ENCODE results near the gene CCDC146. TPM values are rescaled to one million over a fixed set of nuclear protein-coding genes. Genes with fewer than 3 reads are reported as not detected.
A peak's percentile ranks its signal among the peaks of the same experiment; 100 is the strongest.

Gene CCDC146
- polyA plus RNA-seq, 3 donors = 0.08 to 7.2 (median 0.40) TPM

- Histone ChIP-seq H3K4me2 (replicated peaks; ENCODE audit: extremely low read depth, low read length, poor library complexity, severe bottlenecking) (no peak overlapping the region), H3K27ac (ENCODE audit: low read depth in 1 of 2, low read length in 2 of 2) (no peak overlapping the region), H3K9ac (ENCODE audit: insufficient read depth, low read length, poor library complexity, severe bottlenecking) (no peak overlapping the region), H3K79me2 (ENCODE audit: insufficient read depth, low read length) (no peaks in the 10 kb centered on the region), H3K27me3 (ENCODE audit: control insufficient read depth in 2 of 2, insufficient read depth in 2 of 2, low read length in 2 of 2) (no peaks in the 10 kb centered on the region), H3K9me3 (replicated peaks in 1 of 2; ENCODE audit: control insufficient read depth in 1 of 2, insufficient read depth in 1 of 2, low read length in 2 of 2) (peaks cover 18 to 20% of the 10 kb centered on the region in 2 donors), H4K20me1 (ENCODE audit: insufficient read depth, low read length) (no peaks in the 10 kb centered on the region), H3K4me3 (replicated peaks in 1 of 3; ENCODE audit: low read depth in 2 of 3, low read length in 3 of 3) (peak overlapping the region in 1 of 3 experiments; percentile 22), H3K4me1 (ENCODE audit: control insufficient read depth in 1 of 2, insufficient read depth in 2 of 2, low read length in 2 of 2) (peaks cover 7 to 13% of the 10 kb centered on the region in 2 donors), H2AFZ (ENCODE audit: insufficient read depth, low read depth, low read length, poor library complexity, severe bottlenecking) (no peak overlapping the region), H3K36me3 (replicated peaks in 1 of 2; ENCODE audit: control insufficient read depth in 1 of 2, insufficient read depth in 2 of 2, low read length in 2 of 2) (peaks cover 0 to 10% of the 10 kb centered on the region in 2 donors)
- intact Hi-C loops (cut with micrococcal nuclease) = no loop called here
- no peak overlapping the region for H3K27ac Mint-ChIP-seq
- H3K4me1 Mint-ChIP-seq = peaks cover 4% of the 10 kb centered on the region
- 100% methylated on average over 3 of the region's 6 CpGs for WGBS (ENCODE audit: insufficient coverage)
- peaks cover 0 to 2% (median 0%) of the 10 kb centered on the region in 3 donors for H3K27me3 Mint-ChIP-seq (ENCODE audit: low read depth in 3 of 3)
- peaks cover 13 to 20% of the 10 kb centered on the region in 2 donors for H3K36me3 Mint-ChIP-seq
- no peak for TF ChIP-seq CTCF (IDR thresholded peaks at IDR 0.05)
- no peak overlapping the region for H3K4me3 Mint-ChIP-seq
- H3K9me3 Mint-ChIP-seq = peaks cover 22 to 29% (median 24%) of the 10 kb centered on the region in 7 donors
- DNase-seq = no peak
Measured at GRCh38 chr7:77209479-77210139, 87.2 kb downstream of the CCDC146 start.

GRCh38 chr7:77216181-77216845 is 93.9 kb downstream of the CCDC146 start:
- Histone ChIP-seq H3K4me2 (replicated peaks; ENCODE audit: extremely low read depth, low read length, poor library complexity, severe bottlenecking) (no peak overlapping the region), H3K36me3 (replicated peaks in 1 of 2; ENCODE audit: control insufficient read depth in 1 of 2, insufficient read depth in 2 of 2, low read length in 2 of 2) (no peaks in the 10 kb centered on the region), H3K4me1 (ENCODE audit: control insufficient read depth in 1 of 2, insufficient read depth in 2 of 2, low read length in 2 of 2) (peaks cover 2 to 3% of the 10 kb centered on the region in 2 donors), H2AFZ (ENCODE audit: insufficient read depth, low read depth, low read length, poor library complexity, severe bottlenecking) (no peak overlapping the region), H4K20me1 (ENCODE audit: insufficient read depth, low read length) (no peaks in the 10 kb centered on the region), H3K9me3 (replicated peaks in 1 of 2; ENCODE audit: control insufficient read depth in 1 of 2, insufficient read depth in 1 of 2, low read length in 2 of 2) (peaks cover 7 to 12% of the 10 kb centered on the region in 2 donors), H3K9ac (ENCODE audit: insufficient read depth, low read length, poor library complexity, severe bottlenecking) (no peak overlapping the region), H3K27me3 (ENCODE audit: control insufficient read depth in 2 of 2, insufficient read depth in 2 of 2, low read length in 2 of 2) (no peaks in the 10 kb centered on the region), H3K79me2 (ENCODE audit: insufficient read depth, low read length) (no peaks in the 10 kb centered on the region), H3K27ac (ENCODE audit: low read depth in 1 of 2, low read length in 2 of 2) (no peak overlapping the region), H3K4me3 (replicated peaks in 1 of 3; ENCODE audit: low read depth in 2 of 3, low read length in 3 of 3) (no peak overlapping the region)
- peaks cover 7 to 16% (median 8%) of the 10 kb centered on the region in 7 donors for H3K9me3 Mint-ChIP-seq
- no peak for DNase-seq
- intact Hi-C loops (cut with micrococcal nuclease) = no loop called here
- no peak for TF ChIP-seq CTCF (IDR thresholded peaks at IDR 0.05)
- H3K27ac Mint-ChIP-seq = no peak overlapping the region
- H3K36me3 Mint-ChIP-seq = peaks cover 6 to 13% of the 10 kb centered on the region in 2 donors
- H3K27me3 Mint-ChIP-seq (ENCODE audit: low read depth in 3 of 3) = peaks cover 0 to 2% (median 0%) of the 10 kb centered on the region in 3 donors
- no peak overlapping the region for H3K4me3 Mint-ChIP-seq
- H3K4me1 Mint-ChIP-seq = peaks cover 4% of the 10 kb centered on the region
- no CpG with 5 or more reads among the region's 3 CpGs for WGBS (ENCODE audit: insufficient coverage)
